ENCODE measurements around the gene AVPR1B. TPM values are rescaled to one million over a fixed set of nuclear protein-coding genes. Genes with fewer than 3 reads are reported as not detected.

AVPR1B gene
- total and polyA plus RNA-seq, 11 donors: not detected

DNA sequence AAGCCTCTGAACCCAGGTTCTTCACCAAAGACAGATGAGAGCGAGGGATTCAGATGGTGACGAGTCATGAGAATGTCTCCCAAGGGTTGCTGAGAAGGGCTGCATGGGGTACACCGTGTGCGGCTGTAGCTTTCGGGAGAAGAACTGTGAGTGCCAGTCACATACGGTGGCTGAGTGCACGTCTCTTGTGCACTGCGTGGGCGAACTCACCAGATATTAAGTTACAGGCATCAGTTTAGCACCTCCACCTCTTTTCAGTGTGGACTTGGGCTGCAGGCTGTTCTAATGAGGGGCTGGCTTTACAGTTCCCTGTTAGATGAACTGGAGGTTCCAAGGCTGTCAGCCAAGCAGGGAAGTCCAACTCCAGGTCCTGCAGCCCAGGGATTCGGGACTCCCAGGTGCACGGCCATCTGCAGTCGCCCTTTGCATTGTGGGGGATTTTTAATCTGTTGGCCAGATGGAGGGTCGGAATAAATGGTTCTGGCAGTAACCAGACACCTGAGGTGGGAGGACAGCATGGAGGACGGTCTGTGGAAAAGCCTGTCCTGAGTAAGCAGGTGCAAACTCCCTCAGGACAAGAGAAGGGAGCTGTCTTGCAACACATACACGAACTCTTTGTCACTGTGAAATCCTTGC lies 26.5 kb upstream of the AVPR1B start:
- H3K9me3 ChIP-seq: no peaks in the 10 kb centered on the region
- no peak overlapping the region for H3K27ac ChIP-seq
- intact Hi-C loops (cut with DNase I): no loop called here
- H3K36me3 ChIP-seq: no peaks in the 10 kb centered on the region
- 86 to 92% (median 88%) methylated on average over 14 to 15 of the region's 15 CpGs for WGBS, 4 donors
- H3K27me3 ChIP-seq: peaks cover 0 to 3% (median 0%) of the 10 kb centered on the region in 9 donors
- DNase-seq: no peak
- no peak overlapping the region for H3K4me3 ChIP-seq
- H3K4me1 ChIP-seq: no peaks in the 10 kb centered on the region
- no peak for TF ChIP-seq POLR2A (IDR thresholded peaks at IDR 0.05)
- TF ChIP-seq, protein P1, sequence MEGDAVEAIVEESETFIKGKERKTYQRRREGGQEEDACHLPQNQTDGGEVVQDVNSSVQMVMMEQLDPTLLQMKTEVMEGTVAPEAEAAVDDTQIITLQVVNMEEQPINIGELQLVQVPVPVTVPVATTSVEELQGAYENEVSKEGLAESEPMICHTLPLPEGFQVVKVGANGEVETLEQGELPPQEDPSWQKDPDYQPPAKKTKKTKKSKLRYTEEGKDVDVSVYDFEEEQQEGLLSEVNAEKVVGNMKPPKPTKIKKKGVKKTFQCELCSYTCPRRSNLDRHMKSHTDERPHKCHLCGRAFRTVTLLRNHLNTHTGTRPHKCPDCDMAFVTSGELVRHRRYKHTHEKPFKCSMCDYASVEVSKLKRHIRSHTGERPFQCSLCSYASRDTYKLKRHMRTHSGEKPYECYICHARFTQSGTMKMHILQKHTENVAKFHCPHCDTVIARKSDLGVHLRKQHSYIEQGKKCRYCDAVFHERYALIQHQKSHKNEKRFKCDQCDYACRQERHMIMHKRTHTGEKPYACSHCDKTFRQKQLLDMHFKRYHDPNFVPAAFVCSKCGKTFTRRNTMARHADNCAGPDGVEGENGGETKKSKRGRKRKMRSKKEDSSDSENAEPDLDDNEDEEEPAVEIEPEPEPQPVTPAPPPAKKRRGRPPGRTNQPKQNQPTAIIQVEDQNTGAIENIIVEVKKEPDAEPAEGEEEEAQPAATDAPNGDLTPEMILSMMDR (IDR thresholded peaks at IDR 0.05): no peak
- ATAC-seq: no peak

DNA sequence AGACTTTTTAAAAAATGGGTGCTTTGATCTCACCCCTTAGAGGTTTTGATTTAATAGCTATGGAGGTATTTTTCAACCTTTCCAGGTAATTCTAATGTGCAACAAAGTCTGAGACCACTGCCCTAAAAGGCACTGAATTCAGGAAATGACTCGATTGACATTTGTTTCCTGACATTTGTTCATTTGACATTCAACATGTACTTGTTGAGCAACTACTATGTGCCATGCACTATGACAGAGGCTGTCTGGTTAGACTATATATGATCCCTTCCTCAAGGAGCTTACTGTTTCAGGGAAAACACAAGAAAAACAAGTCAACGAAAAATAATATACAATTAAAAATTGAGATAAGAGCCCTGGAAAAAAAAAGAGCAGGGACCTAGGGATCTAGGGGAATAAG lies 25.6 kb upstream of the AVPR1B start:
- DNase-seq (no peak), ATAC-seq (no peak)
- no peaks in the 10 kb centered on the region for H3K36me3 ChIP-seq
- H3K4me3 ChIP-seq: no peak overlapping the region
- H3K27ac ChIP-seq: no peak overlapping the region
- WGBS, 4 donors: 58 to 75% (median 72%) methylated on average over 2 of the region's 2 CpGs
- intact Hi-C loops (cut with DNase I): no loop called here
- peaks cover 0 to 3% (median 0%) of the 10 kb centered on the region in 9 donors for H3K27me3 ChIP-seq
- TF ChIP-seq, protein P1 (IDR thresholded peaks at IDR 0.05): no peak
- no peak for TF ChIP-seq POLR2A (IDR thresholded peaks at IDR 0.05)
- no peaks in the 10 kb centered on the region for H3K9me3 ChIP-seq
- H3K4me1 ChIP-seq: no peaks in the 10 kb centered on the region

DNA sequence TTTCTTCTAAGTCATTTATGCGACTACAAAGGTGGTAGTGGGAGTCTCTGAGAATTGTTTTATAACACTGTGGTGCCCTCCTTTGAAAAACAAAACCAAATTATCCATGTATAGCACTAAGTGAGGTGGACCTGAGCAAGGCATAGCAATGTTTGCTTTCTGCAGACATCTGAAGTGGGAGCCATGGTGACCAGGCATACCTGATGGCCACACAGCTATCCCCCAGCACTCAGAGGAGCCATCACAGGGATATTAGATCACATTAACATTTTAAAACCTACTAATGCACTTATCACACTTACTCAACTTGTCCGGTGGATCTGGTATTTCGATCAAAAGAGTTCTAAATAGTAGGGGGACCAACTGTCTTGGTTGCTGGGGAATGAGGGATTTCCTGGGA lies 24.8 kb upstream of the AVPR1B start:
- intact Hi-C loops (cut with DNase I): no loop called here
- TF ChIP-seq, protein P1 (IDR thresholded peaks at IDR 0.05): no peak
- no peak for TF ChIP-seq POLR2A (IDR thresholded peaks at IDR 0.05)
- WGBS, 4 donors: 85 to 95% (median 87%) methylated on average over 3 of the region's 3 CpGs

DNA sequence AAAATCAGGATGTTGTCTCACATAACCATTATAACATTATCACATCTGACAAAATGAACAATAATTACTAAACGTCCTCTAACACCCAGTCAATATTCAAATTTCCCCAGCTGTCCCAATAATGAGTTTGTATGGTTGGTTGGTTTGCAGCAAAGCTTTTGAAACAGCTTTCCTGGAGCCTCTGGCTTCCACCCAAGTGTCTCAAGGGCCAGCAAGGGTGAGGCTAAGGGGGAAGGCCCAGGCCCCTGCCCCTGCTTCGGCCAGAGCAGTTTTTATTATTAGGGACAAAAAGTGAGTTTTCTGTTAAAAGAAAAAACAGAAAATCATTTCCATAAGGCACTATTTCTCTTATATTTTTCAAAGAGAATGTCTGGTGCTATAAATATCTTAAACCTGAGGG lies 19.1 kb upstream of the AVPR1B start:
- Histone ChIP-seq H3K36me3 (no peaks in the 10 kb centered on the region), H3K4me3 (no peak overlapping the region), H3K9me3 (no peaks in the 10 kb centered on the region), H3K27me3 (peaks cover 0 to 3% (median 0%) of the 10 kb centered on the region in 9 donors), H3K27ac (no peak overlapping the region), H3K4me1 (peaks cover 0 to 4% (median 0%) of the 10 kb centered on the region in 12 donors)
- DNase-seq (no peak), ATAC-seq (no peak)
- TF ChIP-seq, protein P1 (IDR thresholded peaks at IDR 0.05): no peak
- TF ChIP-seq POLR2A (IDR thresholded peaks at IDR 0.05): no peak
- WGBS, 4 donors: 37 to 42% (median 40%) methylated on average over 2 of the region's 2 CpGs
- intact Hi-C loops (cut with DNase I): no loop called here

More for the DNA sequence above, 24.8 kb upstream of the AVPR1B start:
- H3K27ac ChIP-seq: no peak overlapping the region
- no peaks in the 10 kb centered on the region for H3K9me3 ChIP-seq
- no peak for ATAC-seq
- H3K4me3 ChIP-seq: no peak overlapping the region
- no peaks in the 10 kb centered on the region for H3K4me1 ChIP-seq
- no peak for DNase-seq
- H3K36me3 ChIP-seq: no peaks in the 10 kb centered on the region
- peaks cover 0 to 3% (median 0%) of the 10 kb centered on the region in 9 donors for H3K27me3 ChIP-seq

Data from heart left ventricle (tissue), 16 donors.